Activated CD4-positive, alpha-beta T cell treated with anti-CD3 and anti-CD28 coated beads, Interleukin-2, amount 50 U/mL, for 16 hours (primary cell): ENCODE results near the gene EYA2.
A peak's percentile ranks its signal among the peaks of the same experiment; 100 is the strongest.

Source experiments
- DNase-seq: peaks from one replicate; pipeline ENCODE4 v3.0.0-alpha.2; 2020

EYA2 gene

DNA sequence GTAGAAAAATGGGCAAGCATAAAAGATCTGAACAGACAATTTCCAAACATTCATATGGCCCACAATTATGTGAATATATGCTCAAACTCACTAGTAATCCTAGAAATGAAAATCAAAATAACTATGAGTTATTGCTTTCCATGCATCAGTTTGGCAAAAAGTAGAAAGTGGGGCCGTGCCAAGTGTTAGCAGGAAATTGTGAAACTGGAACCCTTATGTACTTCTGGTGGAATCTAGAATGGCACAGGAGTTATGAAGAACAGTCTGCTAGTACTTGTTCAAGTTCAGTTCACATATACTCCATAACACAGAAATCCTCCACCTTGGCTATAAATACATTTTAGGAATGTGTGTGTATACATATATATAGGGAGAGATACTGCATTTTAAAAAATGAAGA lies 89.8 kb downstream of the EYA2 start:
- no peak for DNase-seq

- no peak for DNase-seq
Measured at GRCh38 chr20:46985250-46985649, 90.6 kb downstream of the EYA2 start.

DNA sequence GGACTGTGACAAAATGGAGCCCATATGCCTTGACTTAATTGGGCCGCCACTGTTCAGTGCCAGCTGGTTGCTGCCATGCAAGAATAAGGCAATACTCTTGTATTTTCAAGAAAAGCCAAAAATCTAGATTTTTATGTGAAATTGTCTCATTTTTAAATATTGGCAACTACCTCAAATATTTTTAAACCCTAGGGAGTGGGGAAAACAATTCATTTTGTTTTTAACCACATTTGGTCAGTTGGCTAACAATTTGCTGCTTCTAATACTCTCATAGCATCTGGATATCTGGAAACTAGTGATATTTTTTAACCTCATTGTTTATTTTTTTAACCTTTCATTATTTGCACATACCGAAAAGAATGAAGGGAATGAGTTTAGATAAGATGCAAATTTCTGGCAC lies 91.0 kb downstream of the EYA2 start:
- no peak for DNase-seq

GRCh38 chr20:46987001-46987400 lies 92.4 kb downstream of the EYA2 start:
- no peak for DNase-seq

- DNase-seq: peak; percentile 76
Measured at GRCh38 chr20:46990017-46990595, 95.5 kb downstream of the EYA2 start.

- DNase-seq: no peak
Measured at GRCh38 chr20:46990596-46991104, 96.0 kb downstream of the EYA2 start.

DNA sequence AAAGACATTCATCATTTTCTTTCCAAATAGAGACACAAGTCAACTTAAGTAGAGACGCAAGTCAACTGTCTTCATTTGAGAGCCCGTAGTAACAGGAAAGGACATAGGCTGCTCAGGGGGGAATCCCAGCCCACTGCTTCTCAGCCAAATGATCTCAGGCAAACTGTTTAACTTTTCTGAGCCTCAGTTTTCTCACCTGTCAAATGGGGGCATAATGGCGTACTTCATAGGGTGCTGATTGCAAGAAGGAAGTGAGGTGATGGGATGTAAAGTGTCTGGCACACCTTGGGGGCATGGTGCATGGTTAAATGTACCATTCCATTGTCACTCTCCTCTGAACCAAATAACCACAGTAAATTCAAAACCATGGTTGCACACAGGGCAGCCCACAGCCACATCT lies 96.5 kb downstream of the EYA2 start:
- no peak for DNase-seq

DNA sequence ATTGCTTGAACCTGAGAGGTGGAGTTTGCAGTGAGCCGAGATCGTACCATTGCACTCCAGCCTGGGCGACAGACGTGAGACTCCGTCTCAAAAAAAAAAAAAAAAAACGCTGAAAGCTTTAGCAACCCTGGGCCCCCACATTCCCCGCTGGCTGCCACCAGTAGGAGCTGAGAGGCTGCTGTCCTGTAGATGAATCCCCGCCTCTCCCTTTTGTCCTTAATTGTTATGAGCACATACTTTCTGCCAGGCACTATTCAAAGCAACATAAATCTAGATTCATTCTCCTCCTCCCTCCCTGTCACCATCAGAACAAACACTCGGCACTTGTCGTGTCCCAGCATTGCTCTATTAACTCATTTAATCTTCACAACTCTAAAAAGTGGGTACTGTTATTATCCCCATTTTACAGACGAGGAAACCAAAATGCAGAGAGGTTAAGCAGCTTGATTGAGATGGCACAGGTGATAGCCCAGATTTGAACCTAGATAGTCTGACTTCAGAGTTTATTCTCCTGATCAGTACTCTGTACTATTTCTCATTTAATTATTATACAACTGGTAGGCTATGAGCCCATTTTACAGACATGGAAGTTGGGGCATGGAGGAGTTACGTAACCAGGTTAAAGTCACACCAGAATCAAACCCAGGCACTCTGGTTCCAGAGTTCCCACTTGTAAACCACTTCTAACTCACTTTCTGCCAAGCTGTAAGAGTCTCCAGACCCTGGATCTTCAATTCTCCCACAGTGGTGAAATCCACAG lies 97.4 kb downstream of the EYA2 start:
- DNase-seq: no peak

DNA sequence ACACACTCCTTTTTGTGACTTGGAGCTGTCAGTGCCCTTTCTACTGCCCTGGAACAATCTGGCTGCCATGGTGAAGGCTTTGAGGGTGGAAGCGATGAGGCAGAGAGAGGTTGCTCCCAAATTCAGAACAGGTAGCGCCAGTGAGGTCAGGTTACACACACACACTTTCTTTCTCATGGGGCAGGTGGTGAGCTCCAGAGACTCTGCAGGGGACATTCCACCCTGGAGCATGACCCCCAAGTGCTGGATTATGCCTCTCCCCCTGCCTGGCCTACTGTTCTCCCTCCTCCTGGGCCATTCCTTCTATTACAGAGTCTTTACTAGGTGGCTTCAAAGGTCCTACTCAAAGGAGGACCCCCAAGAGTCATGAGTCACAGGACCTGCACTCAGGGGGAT lies 98.0 kb downstream of the EYA2 start:
- DNase-seq: no peak

- no peak for DNase-seq
Measured at GRCh38 chr20:46993465-46994095, 98.9 kb downstream of the EYA2 start.

GRCh38 chr20:46994341-46994740 lies 99.7 kb downstream of the EYA2 start:
- peak; percentile 89 for DNase-seq

GRCh38 chr20:46995561-46996142 lies 101.0 kb downstream of the EYA2 start:
- no peak for DNase-seq

- DNase-seq: no peak
Measured at GRCh38 chr20:46997187-46997586, 102.5 kb downstream of the EYA2 start.

DNA sequence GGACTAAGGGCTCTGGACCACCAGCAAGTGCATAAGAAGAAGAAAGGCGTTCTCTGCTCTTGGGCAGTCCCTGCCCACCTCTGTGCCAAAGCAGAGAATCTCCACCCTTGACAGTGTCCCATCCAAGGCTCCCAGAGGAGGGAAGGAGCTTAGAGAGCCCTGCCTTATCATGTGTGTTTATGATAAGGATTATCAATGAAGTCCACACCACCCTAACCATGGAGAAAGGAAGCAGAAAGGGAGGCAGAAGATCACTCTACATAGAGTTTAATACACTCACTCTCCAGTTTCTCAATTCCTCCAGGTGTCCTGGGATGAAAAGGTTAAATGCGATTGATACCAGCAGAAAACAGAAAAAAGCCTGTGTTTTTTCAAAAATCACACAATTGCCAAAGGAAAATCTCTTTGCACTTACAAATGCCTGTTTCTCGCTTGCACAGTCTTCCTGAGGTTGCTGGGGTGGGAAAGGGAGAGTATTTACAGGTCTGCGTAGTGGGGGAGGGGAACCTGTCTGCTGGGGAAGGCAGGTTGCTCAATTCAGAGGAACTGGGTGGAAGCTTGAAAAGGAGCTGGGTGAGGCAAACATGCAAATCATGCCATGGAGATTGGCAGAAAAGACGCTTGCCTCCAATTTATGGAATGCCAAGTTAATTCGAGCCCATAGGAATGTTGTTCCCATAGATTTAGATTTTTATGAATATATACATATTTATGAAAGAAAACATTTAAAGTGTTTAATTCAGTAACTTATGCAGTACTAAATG lies 104.0 kb downstream of the EYA2 start:
- DNase-seq: no peak

- no peak for DNase-seq
Measured at GRCh38 chr20:46999801-47000465, 105.3 kb downstream of the EYA2 start.

DNA sequence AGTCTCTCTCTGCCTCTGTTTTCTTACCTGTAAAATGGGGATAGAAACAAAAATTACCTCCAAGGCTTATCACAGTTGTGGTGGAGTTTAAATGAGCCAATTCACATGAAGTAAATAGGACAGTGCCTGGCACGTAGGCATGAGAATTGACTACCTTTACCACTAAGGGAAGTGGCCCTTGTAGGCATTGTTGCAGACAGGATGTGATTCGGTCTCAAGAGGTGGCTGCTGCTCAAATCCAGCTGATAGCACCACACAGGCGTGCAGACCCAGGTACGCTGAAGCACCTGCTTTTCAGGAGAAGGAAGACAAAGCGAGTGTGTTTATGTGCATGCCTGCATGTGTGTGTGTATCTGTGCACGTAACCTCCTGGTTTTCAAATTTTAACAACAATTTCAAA lies 108.6 kb downstream of the EYA2 start:
- DNase-seq: no peak

DNA sequence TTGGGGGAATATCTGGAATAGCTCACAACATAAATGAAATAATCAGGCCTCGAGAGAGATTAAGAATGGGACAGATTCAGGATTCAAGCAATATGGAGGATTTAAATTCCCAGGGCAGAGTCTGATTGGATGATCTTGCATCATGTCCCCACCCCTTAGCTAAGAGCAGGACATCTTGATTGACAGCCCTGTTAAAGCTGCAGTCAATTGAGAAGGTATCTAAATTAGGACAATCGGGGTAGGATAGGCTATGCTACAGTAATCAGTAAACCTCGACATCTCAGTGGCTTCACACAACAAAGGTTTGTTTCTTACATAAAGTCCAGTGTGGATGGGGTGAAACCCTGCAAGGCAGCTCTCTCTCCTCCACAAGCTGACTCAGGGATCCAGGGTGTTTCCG lies 109.5 kb downstream of the EYA2 start:
- no peak for DNase-seq

DNA sequence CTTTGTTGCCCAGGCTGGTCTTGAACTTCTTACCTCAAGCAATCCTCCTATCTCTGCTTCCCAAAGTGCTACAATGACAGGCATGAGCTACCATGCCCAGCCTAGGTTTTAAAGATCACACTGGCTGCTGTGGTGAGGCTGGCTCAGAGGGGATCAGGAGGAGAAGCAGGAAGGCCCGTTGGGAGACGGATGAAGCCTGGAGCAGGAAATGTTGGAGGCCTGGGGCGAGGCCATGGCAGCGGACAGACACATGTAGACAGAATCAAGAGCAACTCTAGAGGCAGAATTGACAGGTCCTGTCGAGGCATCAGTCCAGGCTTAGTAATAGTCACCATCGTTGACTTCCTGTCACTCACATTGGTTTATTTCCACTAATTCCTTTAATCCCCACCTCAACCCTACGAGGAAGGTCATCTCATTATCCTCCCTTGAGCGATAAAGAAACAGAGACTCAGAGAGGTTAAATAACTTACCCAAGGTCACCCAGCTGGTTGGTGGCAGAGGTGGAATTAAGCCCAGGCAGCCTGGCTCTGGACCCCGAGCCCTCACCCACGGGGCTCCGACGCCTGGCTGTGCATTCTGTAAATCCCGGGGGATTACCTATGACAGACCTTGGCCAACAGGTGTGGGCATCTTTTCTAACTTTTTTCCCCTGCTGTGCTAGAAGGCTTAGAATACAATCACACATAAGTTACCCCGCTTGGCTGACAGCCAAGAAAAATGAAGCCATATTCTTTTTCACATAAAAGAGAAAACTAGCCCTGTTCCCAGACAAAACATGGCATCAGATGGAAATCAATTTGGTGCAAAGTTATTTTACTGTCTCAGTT lies 113.4 kb downstream of the EYA2 start:
- no peak for DNase-seq

DNA sequence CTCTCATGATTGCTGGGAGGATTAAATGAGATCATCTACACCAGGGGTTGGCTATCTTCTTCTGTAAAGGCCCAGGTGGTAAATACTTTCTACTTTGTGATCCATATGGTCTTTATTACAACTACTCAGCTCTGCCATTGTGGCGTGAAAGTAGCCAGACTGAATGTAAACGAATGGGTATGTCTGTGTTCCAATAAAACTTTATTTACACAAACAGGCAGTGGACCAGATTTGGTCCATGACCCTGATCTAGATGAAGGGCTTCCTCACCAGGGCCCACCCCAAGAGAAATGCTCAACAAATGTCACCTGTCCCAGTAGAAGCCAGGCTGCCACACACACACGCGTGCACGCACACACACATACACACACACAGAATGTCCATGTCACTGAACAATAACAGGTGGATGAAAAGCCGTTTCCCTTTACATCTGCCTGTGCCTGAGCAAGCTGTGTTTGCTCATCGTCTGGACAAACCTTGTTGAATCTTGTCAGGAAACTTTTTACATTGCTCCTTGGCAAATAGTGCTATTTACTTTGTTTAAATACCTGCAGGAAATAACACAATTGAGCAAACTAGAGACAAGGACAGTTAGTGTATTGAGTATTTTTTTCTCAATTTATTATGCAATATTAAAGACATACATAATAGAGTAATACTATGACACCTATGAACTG lies 114.3 kb downstream of the EYA2 start:
- no peak for DNase-seq

- DNase-seq: no peak
Measured at GRCh38 chr20:47009784-47010183, 115.1 kb downstream of the EYA2 start.

DNA sequence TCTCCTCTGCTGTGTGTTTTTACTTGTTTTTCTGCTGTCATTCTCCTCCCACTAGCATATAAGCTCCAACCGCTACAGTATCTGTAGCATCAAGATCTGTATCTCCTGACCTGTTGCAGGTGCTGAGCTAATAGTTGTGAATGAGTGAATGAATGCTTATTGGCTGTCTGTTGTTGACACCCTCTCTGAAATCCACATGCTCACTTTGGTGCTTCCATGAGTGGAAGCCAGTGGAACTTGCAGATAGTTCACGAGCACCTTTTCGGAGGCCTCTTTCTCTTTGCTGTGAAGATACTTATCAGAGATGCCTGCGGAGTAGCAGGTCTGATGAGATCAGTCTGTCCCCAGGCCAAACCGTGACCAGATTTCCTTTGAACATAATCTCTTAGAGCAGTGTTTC lies 117.3 kb downstream of the EYA2 start:
- DNase-seq: no peak
